Endodermal cell (in vitro differentiated cells): ENCODE data around the gene EFNA5. TPM values are rescaled to one million over a fixed set of nuclear protein-coding genes. Genes with fewer than 3 reads are reported as not detected.

ENCODE experiments used
- DNase-seq: peaks from one replicate; pipeline ENCODE4 v3.0.0-alpha.2; 2017
- H3K27ac ChIP-seq: 2 replicates; pipeline ENCODE4 v1.5.1; 2013; ENCODE audit warnings: mild to moderate bottlenecking, low read depth, low read length, moderate library complexity
- H3K27me3 ChIP-seq: 2 replicates; pipeline ENCODE4 v1.6.1; 2013; ENCODE audit warnings: mild to moderate bottlenecking, low read length, moderate library complexity; ENCODE audit not compliant: insufficient read depth, control insufficient read depth, poor library complexity, severe bottlenecking
- H3K36me3 ChIP-seq: 2 replicates; pipeline ENCODE4 v1.7.0; 2013; ENCODE audit warnings: mild to moderate bottlenecking, low read length, moderate library complexity; ENCODE audit not compliant: control insufficient read depth, insufficient read depth
- H3K4me1 ChIP-seq: one replicate; pipeline ENCODE4 v1.7.0; 2013; ENCODE audit warnings: low read length; ENCODE audit not compliant: control insufficient read depth, insufficient read depth
- H3K4me3 ChIP-seq: 2 replicates; pipeline ENCODE4 v1.5.1; 2013; ENCODE audit warnings: mild to moderate bottlenecking, low read length, moderate library complexity
- H3K9ac ChIP-seq: 2 replicates; pipeline ENCODE4 v1.6.1; 2013; ENCODE audit warnings: mild to moderate bottlenecking, low read length, moderate library complexity; ENCODE audit not compliant: poor library complexity, severe bottlenecking; ENCODE audit errors: extremely low read depth
- H3K9me3 ChIP-seq: 2 replicates; pipeline ENCODE4 v1.6.1; 2013; ENCODE audit warnings: mild to moderate bottlenecking, low read length, moderate library complexity; ENCODE audit not compliant: control insufficient read depth
- H3K27ac Mint-ChIP-seq: 2 replicates; pipeline ENCODE4 v1.8.0; 2020; ENCODE audit warnings: mixed read lengths
- H3K27me3 Mint-ChIP-seq: 2 replicates; pipeline ENCODE4 v1.8.0; 2021; ENCODE audit warnings: mild to moderate bottlenecking, mixed read lengths; ENCODE audit not compliant: insufficient read depth
- H3K36me3 Mint-ChIP-seq: 2 replicates; pipeline ENCODE4 v1.8.0; 2020; ENCODE audit warnings: low read depth, mixed read lengths
- H3K4me1 Mint-ChIP-seq: 2 replicates; pipeline ENCODE4 v1.8.0; 2020; ENCODE audit warnings: mixed read lengths
- H3K4me3 Mint-ChIP-seq: 2 replicates; pipeline ENCODE4 v1.8.0; 2020; ENCODE audit warnings: mild to moderate bottlenecking, moderate library complexity, mixed read lengths
- H3K9me3 Mint-ChIP-seq: 2 replicates; pipeline ENCODE4 v1.8.0; 2020; ENCODE audit warnings: mild to moderate bottlenecking, mixed read lengths
- WGBS, 2 experiments: methylation state at CpG; one replicate each; pipeline versions ENCODE4 v1.1.5 to v1.1.7; 2013; ENCODE audit warnings: missing lambda C conversion rate in 2 of 2, mixed read lengths in 1 of 2; ENCODE audit not compliant: insufficient coverage in 1 of 2, insufficient read length in 1 of 2; 5-methylcytosine and 5-hydroxymethylcytosine counted together
- total RNA-seq, 2 donors: library from RNA; stranded (reverse); fragmentation: NEBNext Ultra II Directional in 1 of 2; extraction: Animal tissue kit (Norgen Biotek cat#: 25700) in 1 of 2; gene quantifications; 2 replicates in 1 of 2; 3 replicates in 1 of 2; pipeline ENCODE4 v1.2.1, GENCODE V29; 2021
- TF ChIP-seq, protein P1 (sequence below): fragments of 200-600 bp; sonication (generic); conservative IDR thresholded peaks from 2 replicates; pipeline ENCODE4 v1.5.0; 2021; ENCODE audit warnings: antibody characterized with exemption, mild to moderate bottlenecking

EFNA5 gene
- total RNA-seq, 2 donors from 2014 or later = 53.3 to 63.1 TPM

- TF ChIP-seq, protein P1, sequence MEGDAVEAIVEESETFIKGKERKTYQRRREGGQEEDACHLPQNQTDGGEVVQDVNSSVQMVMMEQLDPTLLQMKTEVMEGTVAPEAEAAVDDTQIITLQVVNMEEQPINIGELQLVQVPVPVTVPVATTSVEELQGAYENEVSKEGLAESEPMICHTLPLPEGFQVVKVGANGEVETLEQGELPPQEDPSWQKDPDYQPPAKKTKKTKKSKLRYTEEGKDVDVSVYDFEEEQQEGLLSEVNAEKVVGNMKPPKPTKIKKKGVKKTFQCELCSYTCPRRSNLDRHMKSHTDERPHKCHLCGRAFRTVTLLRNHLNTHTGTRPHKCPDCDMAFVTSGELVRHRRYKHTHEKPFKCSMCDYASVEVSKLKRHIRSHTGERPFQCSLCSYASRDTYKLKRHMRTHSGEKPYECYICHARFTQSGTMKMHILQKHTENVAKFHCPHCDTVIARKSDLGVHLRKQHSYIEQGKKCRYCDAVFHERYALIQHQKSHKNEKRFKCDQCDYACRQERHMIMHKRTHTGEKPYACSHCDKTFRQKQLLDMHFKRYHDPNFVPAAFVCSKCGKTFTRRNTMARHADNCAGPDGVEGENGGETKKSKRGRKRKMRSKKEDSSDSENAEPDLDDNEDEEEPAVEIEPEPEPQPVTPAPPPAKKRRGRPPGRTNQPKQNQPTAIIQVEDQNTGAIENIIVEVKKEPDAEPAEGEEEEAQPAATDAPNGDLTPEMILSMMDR = no peak
- Mint-ChIP-seq H3K27me3 (no peaks in the 10 kb centered on the region), H3K4me1 (peaks cover 50% of the 10 kb centered on the region), H3K9me3 (no peaks in the 10 kb centered on the region), H3K36me3 (no peaks in the 10 kb centered on the region), H3K4me3 (no peak overlapping the region), H3K27ac (no peak overlapping the region)
- no peaks in the 10 kb centered on the region for H3K27me3 ChIP-seq
- H3K36me3 ChIP-seq = no peaks in the 10 kb centered on the region
- no peak overlapping the region for H3K4me3 ChIP-seq
- peaks cover 23% of the 10 kb centered on the region for H3K4me1 ChIP-seq
- H3K27ac ChIP-seq = no peak overlapping the region
- DNase-seq = no peak
- whole genome bisulfite sequencing, 2 experiments = 81 to 90% methylated on average over 4 to 8 of the region's 8 CpGs
- no peak overlapping the region for H3K9ac ChIP-seq
- H3K9me3 ChIP-seq = no peaks in the 10 kb centered on the region
Observed at GRCh38 chr5:107464876-107465275, 205.9 kb downstream of the EFNA5 start.

- TF ChIP-seq, protein P1 = no peak
Observed at GRCh38 chr5:107464416-107464815, 206.3 kb downstream of the EFNA5 start.

DNA sequence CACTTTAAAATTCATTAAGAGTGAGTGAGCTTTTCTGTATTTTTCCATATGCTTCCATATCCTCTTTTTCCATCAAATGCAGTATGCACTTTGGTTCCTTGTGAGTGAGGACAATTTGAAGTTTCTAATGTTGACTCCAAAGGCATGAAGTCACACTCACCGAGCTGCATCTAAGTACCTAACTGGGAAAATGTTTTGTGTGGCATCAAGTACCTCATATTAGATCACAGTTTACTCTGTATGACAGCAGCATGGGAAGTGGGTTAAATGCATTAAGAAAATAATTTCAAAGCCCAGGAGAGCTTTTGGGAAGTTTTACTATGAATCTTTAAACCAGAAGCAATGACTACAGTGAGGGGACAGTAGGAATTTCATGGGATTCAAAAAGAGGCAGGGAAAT, 207.0 kb downstream of the EFNA5 start:
- Histone ChIP-seq H3K27ac (no peak overlapping the region), H3K27me3 (no peaks in the 10 kb centered on the region), H3K4me3 (no peak overlapping the region), H3K9me3 (no peaks in the 10 kb centered on the region), H3K9ac (no peak overlapping the region), H3K4me1 (peaks cover 19% of the 10 kb centered on the region), H3K36me3 (no peaks in the 10 kb centered on the region)
- Mint-ChIP-seq H3K4me1 (peaks cover 58% of the 10 kb centered on the region), H3K9me3 (no peaks in the 10 kb centered on the region), H3K36me3 (no peaks in the 10 kb centered on the region), H3K27me3 (no peaks in the 10 kb centered on the region), H3K27ac (no peak overlapping the region), H3K4me3 (no peak overlapping the region)
- TF ChIP-seq, protein P1 = no peak
- DNase-seq = no peak
- 88 to 100% methylated on average over 1 of the region's 1 CpG for WGBS, 2 experiments

More at GRCh38 chr5:107464416-107464815, 206.3 kb downstream of the EFNA5 start:
- DNase-seq = no peak
- Histone ChIP-seq H3K4me3 (no peak overlapping the region), H3K36me3 (no peaks in the 10 kb centered on the region), H3K9ac (no peak overlapping the region), H3K4me1 (peaks cover 23% of the 10 kb centered on the region), H3K27ac (no peak overlapping the region), H3K9me3 (no peaks in the 10 kb centered on the region), H3K27me3 (no peaks in the 10 kb centered on the region)
- no peaks in the 10 kb centered on the region for H3K9me3 Mint-ChIP-seq
- H3K4me1 Mint-ChIP-seq = peaks cover 55% of the 10 kb centered on the region
- no peaks in the 10 kb centered on the region for H3K27me3 Mint-ChIP-seq
- H3K4me3 Mint-ChIP-seq = no peak overlapping the region
- no peak overlapping the region for H3K27ac Mint-ChIP-seq
- H3K36me3 Mint-ChIP-seq = no peaks in the 10 kb centered on the region
- 87 to 89% methylated on average over 3 to 4 of the region's 4 CpGs for WGBS, 2 experiments
